NCI-H2081 (cell line): ENCODE data around the gene CLPTM1.
"Not testable (repeated sequence)": the region's sequence is repeated elsewhere in the genome, so short reads cannot be mapped to it uniquely, and the experiment has no call there.

Experiments used
- DNase-seq, 2 experiments: peaks; one replicate each; lab custom pipeline; 2025; lab: John Stamatoyannopoulos, UW

Gene CLPTM1, protein sequence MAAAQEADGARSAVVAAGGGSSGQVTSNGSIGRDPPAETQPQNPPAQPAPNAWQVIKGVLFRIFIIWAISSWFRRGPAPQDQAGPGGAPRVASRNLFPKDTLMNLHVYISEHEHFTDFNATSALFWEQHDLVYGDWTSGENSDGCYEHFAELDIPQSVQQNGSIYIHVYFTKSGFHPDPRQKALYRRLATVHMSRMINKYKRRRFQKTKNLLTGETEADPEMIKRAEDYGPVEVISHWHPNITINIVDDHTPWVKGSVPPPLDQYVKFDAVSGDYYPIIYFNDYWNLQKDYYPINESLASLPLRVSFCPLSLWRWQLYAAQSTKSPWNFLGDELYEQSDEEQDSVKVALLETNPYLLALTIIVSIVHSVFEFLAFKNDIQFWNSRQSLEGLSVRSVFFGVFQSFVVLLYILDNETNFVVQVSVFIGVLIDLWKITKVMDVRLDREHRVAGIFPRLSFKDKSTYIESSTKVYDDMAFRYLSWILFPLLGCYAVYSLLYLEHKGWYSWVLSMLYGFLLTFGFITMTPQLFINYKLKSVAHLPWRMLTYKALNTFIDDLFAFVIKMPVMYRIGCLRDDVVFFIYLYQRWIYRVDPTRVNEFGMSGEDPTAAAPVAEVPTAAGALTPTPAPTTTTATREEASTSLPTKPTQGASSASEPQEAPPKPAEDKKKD

DNA sequence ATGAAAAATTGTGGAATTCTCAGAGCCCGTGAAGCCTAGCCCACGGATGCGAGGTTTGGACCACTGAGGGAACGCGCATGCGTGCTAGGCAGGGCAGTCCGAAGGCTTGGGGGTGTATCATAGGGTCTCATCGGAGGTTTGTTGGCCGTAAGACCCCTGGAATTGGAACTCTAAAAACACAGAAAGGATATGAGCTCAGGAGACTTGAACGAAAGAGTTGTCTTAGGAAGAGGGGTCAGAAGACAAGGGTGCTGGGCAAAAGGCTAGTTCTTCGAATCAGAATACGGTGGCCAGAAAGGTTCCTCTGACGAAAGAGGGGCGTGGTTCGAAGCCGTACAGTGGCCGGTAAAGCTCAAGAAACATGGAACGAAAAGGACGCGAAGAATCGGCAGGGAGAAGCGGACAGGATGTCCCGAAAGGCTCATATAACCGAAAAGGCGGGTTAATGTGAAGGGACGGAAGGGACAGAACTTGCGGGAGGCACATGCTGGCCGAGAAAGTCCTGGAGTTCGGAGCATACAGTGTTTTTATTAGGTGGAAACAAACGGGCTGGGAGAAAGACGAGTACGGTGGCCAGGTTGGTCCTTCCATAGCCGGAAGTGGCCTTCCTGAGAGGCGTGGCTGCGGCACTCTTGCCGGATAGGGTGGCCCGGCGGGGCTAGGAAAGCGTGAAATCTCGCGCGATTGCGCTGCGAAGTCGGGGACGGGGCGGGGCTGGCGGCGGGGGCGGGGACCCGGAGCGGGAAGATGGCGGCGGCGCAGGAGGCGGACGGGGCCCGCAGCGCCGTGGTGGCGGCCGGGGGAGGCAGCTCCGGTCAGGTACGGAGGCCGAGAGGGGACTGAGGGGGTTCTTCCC is at the start of gene CLPTM1:
CLPTM1 (plus strand) TSS at position 732 of the 856 bp plus-strand sequence; CDS start at position 748, 16 bp downstream.
- DNase-seq: peak; percentile 95

DNA sequence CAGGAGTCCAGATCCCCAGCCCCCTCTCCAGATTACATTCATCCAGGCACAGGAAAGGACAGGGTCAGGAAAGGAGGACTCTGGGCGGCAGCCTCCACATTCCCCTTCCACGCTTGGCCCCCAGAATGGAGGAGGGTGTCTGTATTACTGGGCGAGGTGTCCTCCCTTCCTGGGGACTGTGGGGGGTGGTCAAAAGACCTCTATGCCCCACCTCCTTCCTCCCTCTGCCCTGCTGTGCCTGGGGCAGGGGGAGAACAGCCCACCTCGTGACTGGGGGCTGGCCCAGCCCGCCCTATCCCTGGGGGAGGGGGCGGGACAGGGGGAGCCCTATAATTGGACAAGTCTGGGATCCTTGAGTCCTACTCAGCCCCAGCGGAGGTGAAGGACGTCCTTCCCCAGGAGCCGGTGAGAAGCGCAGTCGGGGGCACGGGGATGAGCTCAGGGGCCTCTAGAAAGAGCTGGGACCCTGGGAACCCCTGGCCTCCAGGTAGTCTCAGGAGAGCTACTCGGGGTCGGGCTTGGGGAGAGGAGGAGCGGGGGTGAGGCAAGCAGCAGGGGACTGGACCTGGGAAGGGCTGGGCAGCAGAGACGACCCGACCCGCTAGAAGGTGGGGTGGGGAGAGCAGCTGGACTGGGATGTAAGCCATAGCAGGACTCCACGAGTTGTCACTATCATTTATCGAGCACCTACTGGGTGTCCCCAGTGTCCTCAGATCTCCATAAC is 49.6 kb upstream of the CLPTM1 start, which contains the start of gene APOE:
APOE (plus strand) TSS at position 360 of the 724 bp plus-strand sequence. CDS start 829 bp downstream, outside the sequence.
- no peak for DNase-seq

DNA sequence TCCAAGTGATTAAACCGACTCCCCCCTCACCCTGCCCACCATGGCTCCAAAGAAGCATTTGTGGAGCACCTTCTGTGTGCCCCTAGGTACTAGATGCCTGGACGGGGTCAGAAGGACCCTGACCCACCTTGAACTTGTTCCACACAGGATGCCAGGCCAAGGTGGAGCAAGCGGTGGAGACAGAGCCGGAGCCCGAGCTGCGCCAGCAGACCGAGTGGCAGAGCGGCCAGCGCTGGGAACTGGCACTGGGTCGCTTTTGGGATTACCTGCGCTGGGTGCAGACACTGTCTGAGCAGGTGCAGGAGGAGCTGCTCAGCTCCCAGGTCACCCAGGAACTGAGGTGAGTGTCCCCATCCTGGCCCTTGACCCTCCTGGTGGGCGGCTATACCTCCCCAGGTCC is 47.6 kb upstream of the CLPTM1 start:
- no peak for DNase-seq

DNA sequence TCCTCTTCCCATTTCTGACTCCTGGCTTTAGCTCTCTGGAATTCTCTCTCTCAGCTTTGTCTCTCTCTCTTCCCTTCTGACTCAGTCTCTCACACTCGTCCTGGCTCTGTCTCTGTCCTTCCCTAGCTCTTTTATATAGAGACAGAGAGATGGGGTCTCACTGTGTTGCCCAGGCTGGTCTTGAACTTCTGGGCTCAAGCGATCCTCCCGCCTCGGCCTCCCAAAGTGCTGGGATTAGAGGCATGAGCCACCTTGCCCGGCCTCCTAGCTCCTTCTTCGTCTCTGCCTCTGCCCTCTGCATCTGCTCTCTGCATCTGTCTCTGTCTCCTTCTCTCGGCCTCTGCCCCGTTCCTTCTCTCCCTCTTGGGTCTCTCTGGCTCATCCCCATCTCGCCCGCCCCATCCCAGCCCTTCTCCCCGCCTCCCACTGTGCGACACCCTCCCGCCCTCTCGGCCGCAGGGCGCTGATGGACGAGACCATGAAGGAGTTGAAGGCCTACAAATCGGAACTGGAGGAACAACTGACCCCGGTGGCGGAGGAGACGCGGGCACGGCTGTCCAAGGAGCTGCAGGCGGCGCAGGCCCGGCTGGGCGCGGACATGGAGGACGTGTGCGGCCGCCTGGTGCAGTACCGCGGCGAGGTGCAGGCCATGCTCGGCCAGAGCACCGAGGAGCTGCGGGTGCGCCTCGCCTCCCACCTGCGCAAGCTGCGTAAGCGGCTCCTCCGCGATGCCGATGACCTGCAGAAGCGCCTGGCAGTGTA is 46.9 kb upstream of the CLPTM1 start:
- no peak for DNase-seq

DNA sequence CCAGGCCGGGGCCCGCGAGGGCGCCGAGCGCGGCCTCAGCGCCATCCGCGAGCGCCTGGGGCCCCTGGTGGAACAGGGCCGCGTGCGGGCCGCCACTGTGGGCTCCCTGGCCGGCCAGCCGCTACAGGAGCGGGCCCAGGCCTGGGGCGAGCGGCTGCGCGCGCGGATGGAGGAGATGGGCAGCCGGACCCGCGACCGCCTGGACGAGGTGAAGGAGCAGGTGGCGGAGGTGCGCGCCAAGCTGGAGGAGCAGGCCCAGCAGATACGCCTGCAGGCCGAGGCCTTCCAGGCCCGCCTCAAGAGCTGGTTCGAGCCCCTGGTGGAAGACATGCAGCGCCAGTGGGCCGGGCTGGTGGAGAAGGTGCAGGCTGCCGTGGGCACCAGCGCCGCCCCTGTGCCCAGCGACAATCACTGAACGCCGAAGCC is 46.3 kb upstream of the CLPTM1 start:
- DNase-seq: no peak

DNA sequence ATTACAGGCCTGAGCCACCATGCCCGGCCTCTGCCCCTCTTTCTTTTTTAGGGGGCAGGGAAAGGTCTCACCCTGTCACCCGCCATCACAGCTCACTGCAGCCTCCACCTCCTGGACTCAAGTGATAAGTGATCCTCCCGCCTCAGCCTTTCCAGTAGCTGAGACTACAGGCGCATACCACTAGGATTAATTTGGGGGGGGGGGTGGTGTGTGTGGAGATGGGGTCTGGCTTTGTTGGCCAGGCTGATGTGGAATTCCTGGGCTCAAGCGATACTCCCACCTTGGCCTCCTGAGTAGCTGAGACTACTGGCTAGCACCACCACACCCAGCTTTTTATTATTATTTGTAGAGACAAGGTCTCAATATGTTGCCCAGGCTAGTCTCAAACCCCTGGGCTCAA is 45.4 kb upstream of the CLPTM1 start:
- DNase-seq: no peak

DNA sequence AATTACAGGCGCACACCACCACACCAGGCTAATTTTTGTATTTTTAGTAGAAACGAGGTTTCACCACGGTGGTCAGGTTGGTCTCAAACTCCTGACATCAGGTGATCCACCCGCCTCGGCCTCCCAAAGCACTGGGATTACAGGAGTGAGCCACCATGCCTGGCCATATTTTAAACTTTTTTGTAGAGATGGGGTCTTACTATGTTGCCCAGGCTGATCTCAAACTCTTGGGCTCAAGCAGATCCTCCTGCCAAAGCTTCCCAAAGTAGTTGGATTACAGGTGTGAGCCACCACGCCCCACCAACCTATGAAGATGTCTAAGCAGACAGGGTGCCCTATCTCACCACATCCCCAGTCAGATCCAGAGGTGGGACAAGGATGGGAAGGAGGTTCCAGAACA is 43.3 kb upstream of the CLPTM1 start:
- not testable (repeated sequence) for DNase-seq

DNA sequence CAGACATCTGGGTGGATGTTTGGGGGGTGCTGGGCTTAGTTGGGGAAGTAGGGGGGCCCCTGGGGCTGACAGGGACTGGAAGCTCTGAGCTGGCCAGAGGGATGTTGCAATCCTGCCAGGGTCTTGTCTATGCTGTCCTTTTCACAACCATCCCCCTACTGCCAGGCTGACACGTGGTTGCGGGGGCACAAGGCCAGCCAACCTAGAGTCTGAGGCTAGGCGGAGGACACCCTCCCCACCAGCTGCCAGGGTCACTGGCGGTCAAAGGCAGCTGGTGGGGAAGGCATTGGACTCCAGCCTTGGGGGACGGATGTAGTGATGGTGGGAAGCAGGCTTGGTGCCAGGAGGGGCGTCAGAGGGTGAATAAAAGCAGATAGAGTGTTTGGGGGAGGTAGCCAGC is 42.3 kb upstream of the CLPTM1 start:
- no peak for DNase-seq

DNA sequence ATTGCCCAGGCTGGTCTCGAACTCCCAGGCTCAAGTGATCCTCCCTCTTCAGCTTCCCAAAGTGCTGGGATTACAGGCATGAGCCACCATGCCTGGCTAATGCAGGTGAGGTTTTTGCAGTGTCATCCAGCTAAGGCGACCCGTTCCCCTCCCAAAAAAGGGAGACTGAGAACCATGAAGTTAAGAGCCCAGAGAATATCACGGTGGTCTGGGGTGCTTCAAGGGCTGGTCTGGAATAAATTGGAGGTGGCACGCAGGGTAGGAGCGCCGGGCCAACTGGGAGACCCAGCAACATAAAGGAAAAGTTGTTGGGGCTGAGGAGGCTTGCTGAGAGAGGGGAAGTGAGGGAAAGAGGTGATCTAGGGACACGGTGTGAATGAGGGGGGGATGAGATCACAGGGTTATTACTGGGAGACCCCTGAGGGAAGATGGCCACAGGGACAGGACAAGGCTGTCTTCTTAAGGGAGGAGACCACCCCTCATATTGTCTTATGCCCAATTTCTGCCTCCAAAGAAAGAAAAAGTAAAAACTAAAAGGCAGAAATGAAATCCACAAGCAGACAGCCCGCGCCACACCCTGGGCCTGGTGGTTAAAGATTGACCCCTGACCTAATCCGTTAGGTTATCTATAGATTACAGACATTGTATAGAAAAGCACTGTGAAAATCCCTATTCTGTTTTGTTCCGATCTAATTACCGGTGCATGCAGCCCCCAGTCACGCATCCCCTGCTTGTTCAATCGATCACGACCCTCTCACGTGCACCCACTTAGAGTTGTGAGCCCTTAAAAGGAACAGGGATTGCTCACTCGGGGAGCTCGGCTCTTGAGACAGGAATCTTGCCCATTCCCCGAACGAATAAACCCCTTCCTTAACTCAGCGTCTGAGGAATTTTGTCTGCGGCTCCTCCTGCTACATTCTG is 41.4 kb upstream of the CLPTM1 start:
- DNase-seq: not testable (repeated sequence)

DNA sequence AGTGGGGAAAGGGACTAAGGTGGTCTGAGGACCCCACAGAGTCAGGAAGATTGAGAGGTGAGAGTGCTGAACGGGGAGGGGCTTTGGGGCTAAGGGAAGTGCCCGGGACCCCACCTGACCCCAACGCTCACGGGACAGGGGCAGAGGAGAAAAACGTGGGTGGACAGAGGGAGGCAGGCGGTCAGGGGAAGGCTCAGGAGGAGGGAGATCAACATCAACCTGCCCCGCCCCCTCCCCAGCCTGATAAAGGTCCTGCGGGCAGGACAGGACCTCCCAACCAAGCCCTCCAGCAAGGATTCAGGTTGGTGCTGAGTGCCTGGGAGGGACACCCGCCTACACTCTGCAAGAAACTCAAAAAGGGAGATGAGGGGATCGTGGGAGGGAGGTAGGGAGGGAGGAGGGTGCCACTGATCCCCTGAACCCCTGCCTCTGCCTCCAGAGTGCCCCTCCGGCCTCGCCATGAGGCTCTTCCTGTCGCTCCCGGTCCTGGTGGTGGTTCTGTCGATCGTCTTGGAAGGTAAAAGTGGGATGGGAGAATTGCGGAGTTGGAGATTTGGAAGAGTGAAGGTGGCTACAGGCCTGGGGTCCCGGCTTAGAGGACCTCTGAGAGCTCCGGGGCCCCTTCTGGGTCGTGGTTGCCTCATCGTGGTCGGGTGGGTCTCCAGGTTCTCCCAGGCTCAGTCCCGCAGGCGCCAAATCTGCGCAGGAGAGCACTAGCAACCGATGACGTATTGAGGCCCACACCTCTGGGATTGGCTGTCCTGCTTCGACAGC is 40.6 kb upstream of the CLPTM1 start, which contains the start of gene APOC1:
APOC1 (plus strand) TSS at position 176 of the 774 bp plus-strand sequence; CDS start at position 460, 284 bp downstream.
- DNase-seq: peak; percentile 80 to 88

DNA sequence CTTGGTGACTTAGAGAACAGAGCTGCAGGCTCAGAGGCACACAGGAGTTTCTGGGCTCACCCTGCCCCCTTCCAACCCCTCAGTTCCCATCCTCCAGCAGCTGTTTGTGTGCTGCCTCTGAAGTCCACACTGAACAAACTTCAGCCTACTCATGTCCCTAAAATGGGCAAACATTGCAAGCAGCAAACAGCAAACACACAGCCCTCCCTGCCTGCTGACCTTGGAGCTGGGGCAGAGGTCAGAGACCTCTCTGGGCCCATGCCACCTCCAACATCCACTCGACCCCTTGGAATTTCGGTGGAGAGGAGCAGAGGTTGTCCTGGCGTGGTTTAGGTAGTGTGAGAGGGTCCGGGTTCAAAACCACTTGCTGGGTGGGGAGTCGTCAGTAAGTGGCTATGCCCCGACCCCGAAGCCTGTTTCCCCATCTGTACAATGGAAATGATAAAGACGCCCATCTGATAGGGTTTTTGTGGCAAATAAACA is 30.9 kb upstream of the CLPTM1 start:
- DNase-seq: no peak

DNA sequence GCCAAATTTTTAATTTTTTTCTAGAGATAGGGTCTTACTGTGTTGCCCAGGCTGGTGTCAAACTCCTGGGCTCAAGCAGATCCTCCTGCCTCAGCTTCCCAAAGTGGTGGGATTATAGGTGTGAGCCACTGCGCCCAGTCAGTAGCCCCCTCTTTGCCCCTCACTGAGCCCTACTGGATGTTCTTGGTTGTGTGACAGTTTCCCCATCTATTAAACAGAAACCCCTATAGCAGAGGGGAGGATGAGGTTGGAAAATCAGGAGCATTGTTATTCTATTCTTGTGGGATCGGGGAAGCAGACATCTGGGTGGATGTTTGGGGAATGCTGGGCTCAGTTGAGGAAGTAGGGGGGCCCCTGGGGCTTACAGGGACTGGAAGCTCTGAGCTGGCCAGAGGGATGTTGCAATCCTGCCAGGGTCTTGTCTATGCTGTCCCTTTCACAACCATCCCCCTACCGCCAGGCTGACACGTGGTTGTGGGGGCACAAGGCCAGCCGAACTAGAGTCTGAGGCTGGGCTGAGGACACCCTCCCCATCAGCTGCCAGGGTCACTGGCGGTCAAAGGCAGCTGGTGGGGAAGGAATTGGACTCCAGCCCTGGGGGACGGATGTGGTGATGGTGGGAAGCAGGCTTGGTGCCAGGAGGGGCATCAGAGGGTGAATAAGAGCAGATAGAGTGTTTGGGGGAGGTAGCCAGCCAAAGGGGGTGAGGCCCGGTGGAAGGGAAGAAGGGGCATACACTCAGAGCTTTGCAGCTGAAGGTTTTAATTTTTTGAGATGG is 29.9 kb upstream of the CLPTM1 start:
- DNase-seq: no peak

DNA sequence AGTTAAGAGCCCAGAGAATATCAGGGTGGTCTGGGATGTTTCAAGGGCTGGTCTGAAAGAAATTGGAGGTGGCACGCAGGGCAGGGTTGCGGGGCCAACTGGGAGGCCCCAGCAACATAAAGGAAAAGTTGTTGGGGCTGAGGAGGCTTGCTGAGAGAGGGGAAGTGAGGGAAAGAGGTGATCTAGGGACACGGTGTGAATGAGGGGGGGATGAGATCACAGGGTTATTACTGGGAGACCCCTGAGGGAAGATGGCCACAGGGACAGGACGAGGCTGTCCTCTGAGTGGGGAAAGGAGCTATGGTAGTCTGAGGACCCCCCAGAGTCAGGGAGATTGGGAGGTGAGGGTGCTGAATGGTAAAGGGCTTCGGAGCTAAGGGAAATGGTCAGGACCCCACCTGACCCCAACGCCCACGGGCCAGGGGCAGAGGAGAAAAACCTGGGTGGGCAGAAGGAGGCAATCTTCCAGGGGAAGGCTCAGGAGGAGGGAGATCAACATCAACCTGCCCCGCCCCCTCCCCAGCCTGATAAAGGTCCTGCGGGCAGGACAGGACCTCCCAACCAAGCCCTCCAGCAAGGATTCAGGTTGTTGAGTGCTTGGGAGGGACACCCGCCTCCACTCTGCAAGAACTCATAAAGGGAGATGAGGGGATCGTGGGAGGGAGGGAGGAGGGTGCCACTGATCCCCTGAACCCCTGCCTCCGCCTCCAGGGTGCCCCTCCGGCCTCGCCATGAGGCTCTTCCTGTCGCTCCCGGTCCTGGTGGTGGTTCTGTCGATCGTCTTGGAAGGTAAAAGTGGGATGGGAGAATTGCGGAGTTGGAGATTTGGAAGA is 28.7 kb upstream of the CLPTM1 start:
- not testable (repeated sequence) for DNase-seq

DNA sequence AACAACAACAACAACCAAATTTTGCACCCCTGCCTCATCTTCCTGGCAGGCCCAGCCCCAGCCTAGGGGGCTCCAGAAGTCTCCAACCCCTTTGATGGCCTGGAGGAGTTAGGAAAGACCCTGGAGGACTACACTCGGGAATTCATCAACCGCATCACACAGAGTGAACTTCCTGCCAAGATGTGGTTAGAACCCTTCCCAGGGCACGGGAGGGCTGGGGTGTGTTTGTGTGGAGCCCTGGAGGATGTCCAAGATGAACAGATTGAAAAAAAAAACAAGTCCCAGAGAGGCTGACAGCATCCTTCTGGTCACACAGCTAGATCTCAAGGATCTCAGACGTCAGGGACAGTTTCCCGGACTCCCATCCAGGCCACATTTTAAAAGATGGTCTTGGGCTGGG is 27.4 kb upstream of the CLPTM1 start:
- no peak for DNase-seq

DNA sequence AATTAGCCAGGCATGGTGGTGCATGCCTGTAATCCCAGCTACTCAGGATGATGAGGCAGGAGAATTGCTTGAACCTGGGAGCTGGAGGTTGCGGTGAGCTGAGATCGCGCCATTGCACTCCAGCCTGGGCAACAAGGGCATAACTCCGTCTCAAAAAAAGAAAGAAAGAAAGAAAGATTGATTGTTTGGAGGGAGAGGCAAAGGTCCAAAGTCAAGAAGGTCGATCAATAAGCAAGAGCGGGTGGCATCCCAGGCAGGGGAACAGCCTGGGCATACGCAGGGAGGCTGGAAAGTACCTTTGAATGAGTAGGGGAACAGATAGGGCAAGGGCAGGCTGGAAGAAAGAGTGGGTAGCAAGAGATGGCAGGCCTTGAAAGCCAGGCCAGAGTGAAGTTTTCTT is 25.1 kb upstream of the CLPTM1 start:
- no peak for DNase-seq

DNA sequence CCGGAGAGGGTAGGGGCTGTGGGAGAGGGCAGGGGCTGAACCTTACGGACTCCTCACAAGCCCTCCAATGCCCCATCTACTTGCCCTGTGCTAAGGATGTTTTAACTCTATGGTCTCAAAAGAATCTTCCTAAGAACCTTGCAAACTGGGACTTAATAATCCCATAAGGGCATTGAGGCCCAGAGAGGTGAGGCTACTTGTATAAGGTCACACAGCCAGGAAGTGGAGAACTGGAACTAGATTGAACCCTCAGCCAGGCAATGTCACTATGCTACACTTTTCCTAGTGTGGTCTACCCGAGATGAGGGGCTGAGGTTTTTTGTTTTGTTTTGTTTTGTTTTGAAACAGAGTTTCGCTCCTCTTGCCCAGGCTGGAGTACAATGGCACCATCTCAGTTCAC is 23.6 kb upstream of the CLPTM1 start:
- DNase-seq: no peak

DNA sequence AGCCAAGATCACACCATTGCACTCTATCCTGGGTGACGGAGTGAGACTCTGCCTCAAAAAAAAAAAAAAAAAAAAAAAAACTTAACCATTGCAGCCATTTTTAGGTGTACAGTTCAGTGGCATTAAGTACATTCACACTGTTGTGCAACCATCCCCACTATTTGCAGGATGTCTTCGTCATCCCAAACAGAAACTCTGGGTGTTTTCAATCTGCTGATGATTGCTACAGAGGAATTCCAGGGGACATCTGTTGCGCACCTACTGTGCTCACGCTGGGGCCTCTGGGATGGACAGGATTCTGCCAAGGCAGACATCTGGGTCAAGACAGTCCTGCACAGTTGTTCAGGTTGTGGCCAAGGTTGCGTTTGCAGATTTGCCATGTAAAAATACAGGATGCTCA is 15.5 kb upstream of the CLPTM1 start:
- no peak for DNase-seq
